HCT116 (cell line): ENCODE data around the gene NCAPH2.

ENCODE experiments used
- EGR1 ChIP-seq: IDR thresholded peaks from 2 replicates; pipeline ENCODE4 v1.6.1; 2012; ENCODE audit warnings: low read depth
- POLR2A ChIP-seq: IDR thresholded peaks from 2 replicates; pipeline ENCODE4 v1.7.0; 2011; ENCODE audit warnings: borderline replicate concordance; ENCODE audit not compliant: insufficient read depth, insufficient read length; ENCODE audit errors: extremely low read depth
- REST ChIP-seq: IDR thresholded peaks from 2 replicates; pipeline ENCODE4 v1.6.1; 2012; ENCODE audit warnings: low read depth
- TF ChIP-seq, protein P1 (sequence below), 3 experiments: fragments of 200-600 bp in 1 of 3; sonication (generic) in 1 of 3; IDR thresholded peaks in 2 of 3; conservative IDR thresholded peaks in 1 of 3; 2 replicates each; pipeline ENCODE4 v1.5.1; 2012 to 2017; ENCODE audit warnings: low read depth in 2 of 3, low read length in 2 of 3, antibody characterized with exemption in 1 of 3, borderline replicate concordance in 1 of 3, control low read depth in 1 of 3, mild to moderate bottlenecking in 1 of 3, mixed read lengths in 1 of 3, mixed run types in 1 of 3, moderate library complexity in 1 of 3; ENCODE audit not compliant: insufficient read depth in 1 of 3

GRCh38 chr22:50473855-50474671, 34.0 kb upstream of the NCAPH2 start:
- no peak for TF ChIP-seq REST
- TF ChIP-seq POLR2A = no peak
- TF ChIP-seq, protein P1, sequence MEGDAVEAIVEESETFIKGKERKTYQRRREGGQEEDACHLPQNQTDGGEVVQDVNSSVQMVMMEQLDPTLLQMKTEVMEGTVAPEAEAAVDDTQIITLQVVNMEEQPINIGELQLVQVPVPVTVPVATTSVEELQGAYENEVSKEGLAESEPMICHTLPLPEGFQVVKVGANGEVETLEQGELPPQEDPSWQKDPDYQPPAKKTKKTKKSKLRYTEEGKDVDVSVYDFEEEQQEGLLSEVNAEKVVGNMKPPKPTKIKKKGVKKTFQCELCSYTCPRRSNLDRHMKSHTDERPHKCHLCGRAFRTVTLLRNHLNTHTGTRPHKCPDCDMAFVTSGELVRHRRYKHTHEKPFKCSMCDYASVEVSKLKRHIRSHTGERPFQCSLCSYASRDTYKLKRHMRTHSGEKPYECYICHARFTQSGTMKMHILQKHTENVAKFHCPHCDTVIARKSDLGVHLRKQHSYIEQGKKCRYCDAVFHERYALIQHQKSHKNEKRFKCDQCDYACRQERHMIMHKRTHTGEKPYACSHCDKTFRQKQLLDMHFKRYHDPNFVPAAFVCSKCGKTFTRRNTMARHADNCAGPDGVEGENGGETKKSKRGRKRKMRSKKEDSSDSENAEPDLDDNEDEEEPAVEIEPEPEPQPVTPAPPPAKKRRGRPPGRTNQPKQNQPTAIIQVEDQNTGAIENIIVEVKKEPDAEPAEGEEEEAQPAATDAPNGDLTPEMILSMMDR (IDR thresholded peaks at IDR 0.05 in 2 of 3, conservative IDR thresholded peaks at IDR 0.05 in 1 of 3; ENCODE audit: borderline replicate concordance in 1 of 3, insufficient read depth in 1 of 3, low read depth in 2 of 3, low read length in 2 of 3) = no peak
- no peak for TF ChIP-seq EGR1
